Measurements from ENCODE around the gene ZEB2. TPM values are rescaled to one million over a fixed set of nuclear protein-coding genes. Genes with fewer than 3 reads are reported as not detected.

The ZEB2 gene
- total RNA-seq, 1 experiment from 2014 or later: 71.9 TPM

DNA sequence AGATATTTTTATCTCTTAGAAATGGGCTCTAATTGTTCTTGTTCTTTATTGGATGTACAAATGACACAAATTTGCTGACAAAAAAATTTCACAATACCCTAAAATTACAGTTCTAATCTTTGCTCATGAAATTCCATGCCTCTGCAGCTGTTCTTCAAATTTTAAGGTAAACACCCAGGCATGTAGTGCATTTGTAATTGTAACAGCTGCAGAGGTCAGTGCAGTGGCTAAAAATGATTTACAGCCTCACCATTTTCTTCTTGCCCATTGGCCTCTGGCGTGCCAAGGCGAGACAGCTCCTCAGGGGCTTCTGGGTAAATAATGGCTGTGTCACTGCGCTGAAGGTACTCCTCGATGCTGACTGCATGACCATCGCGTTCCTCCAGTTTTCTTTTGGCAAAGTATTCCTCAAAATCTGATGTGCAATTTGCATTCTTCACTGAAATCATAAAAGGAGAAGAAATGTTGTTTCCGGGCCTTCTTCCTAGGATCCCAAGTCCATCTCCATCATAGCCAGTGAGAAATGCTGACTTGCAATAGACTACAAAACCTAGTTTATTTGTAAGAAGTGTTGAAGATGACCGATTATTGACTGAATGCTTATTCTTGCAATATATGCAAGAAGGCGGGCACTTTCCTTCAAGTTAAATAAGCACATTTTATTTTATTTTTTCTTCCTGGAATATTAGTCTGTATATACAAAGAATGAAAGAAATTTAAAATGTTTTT is 115.2 kb downstream of the ZEB2 start:
- no peak for DNase-seq (ENCODE audit: low read depth, low spot score)
- in situ Hi-C loops (cut with HindIII; ENCODE audit: low pct_unique_long_range_greater_than_20kb, low sequenced_read_pairs): no loop called here

DNA sequence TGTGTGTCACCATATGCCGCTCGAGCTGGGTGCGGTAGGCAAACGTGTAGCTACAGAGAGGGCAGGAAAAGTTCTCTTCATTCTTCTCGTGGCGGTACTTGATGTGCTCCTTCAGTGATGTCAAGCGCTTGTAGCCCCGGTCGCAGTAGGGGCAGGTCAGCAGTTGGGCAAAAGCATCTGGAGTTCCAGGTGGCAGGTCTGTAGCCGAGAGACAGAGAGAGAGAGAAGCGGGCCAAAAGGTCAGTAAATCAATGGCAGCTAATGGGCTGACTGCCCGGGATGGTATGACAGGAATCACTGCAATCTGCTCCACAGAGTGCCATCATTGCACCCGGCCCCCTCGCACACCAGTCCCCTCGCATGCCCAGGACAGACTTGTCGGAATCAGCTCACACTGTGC is 116.0 kb downstream of the ZEB2 start:
- DNase-seq (ENCODE audit: low read depth, low spot score): no peak
- in situ Hi-C loops (cut with HindIII; ENCODE audit: low pct_unique_long_range_greater_than_20kb, low sequenced_read_pairs): no loop called here

DNA sequence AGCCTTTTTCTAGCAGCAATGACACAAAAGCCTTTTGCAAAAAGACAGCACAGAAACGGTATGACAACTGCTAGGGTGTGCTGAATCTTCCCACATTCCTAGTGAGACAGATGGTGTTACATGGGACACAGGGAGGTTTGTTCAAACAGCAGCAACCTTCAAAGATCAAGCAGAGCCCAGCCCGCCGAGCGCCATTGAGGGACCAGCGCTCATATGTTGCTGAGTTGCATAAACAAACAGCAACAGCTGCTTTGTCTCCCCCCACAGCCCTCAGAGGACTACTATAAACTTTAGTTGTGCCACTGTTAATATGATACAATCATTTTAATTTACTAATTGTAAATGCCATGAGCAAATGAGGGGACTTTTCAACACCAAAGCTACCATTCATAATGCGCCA is 117.7 kb downstream of the ZEB2 start:
- in situ Hi-C loops (cut with HindIII; ENCODE audit: low pct_unique_long_range_greater_than_20kb, low sequenced_read_pairs): no loop called here

DNA sequence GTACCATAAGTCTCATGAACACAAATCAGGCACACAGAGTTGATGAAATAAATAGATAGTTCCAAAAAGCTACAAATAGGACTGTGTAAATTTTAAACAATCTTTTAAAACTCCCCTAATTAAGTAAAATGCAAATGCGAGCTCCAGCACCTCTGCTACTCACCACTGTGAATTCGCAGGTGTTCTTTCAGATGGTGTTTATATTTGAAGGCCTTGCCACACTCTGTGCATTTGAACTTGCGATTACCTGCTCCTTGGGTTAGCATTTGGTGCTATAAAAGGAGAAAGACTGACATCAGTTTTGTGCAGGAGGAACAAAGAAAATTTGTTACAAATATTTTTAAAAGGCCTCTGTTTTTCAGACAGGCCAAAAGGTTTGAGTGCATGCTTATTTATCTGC is 118.9 kb downstream of the ZEB2 start:
- in situ Hi-C loops (cut with HindIII; ENCODE audit: low pct_unique_long_range_greater_than_20kb, low sequenced_read_pairs): no loop called here

More for the DNA sequence above, 117.7 kb downstream of the ZEB2 start:
- peak; percentile 13 for DNase-seq (ENCODE audit: low read depth, low spot score)

DNA sequence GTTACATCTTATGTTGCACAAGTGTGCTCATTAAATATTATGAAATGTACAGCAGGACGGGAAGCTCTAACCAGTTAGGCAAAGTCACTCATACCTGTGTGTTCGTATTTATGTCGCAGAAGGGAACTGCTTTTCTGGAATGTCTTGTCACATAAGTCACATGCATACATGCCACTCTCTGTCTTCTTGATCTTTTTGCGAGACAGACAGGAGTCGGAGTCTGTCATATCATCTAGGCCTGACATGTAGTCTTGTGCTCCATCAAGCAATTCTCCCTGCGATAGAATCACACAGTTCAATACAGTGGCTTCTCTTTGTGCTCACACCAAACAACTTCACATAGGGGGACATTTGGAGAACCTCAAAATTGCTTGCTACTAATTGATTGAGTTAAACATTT is 123.6 kb downstream of the ZEB2 start:
- in situ Hi-C loops (cut with HindIII; ENCODE audit: low pct_unique_long_range_greater_than_20kb, low sequenced_read_pairs): no loop called here
- no peak for DNase-seq (ENCODE audit: low read depth, low spot score)

More for the DNA sequence above, 118.9 kb downstream of the ZEB2 start:
- DNase-seq (ENCODE audit: low read depth, low spot score): no peak

DNA sequence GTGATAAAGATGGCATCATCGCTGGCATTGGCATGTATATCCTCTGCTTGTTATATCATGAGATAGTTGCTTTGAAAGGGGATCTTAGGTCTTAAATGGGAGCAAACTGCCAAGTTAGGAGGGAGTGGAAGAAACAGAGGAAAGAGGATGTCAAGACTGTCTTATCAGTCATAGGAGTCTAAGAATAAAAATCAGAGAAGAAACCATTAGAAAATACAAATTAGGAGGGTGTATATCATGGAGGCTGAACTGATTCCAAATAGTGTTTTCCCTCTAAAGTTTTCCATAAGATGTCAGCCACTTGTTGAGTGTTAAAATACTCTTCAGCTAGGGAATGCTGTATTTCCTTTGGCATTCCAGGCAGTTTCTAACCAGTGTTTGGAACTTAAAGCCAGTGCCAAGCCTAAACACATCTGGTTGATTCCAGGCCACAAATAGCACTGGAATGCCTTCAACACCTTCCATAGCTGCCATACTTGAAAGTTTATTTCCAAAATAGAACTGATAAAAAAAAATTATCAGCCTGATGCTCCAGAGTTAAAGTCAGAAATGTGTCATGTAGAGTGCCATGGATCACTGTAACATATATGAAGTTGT is 129.4 kb downstream of the ZEB2 start:
- in situ Hi-C loops (cut with HindIII; ENCODE audit: low pct_unique_long_range_greater_than_20kb, low sequenced_read_pairs): no loop called here
- DNase-seq (ENCODE audit: low read depth, low spot score): no peak

DNA sequence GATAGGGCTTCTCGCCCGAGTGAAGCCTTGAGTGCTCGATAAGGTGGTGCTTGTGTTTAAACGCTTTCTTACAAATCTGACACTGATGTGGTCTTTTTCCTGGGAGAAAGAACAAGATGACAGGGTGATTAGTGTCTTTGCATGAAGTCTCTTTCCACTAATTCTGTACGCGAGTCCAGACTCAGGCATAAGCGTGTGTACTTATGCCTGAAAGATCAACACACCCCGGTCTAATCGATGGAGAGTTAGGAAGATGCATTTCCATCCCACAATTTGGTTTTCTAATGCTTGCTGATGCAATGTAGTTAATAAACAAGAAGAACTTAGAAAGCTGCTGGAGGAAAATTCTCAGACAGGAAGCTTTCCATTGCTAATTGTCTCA is 130.0 kb downstream of the ZEB2 start:
- in situ Hi-C loops (cut with HindIII; ENCODE audit: low pct_unique_long_range_greater_than_20kb, low sequenced_read_pairs): no loop called here
- no peak for DNase-seq (ENCODE audit: low read depth, low spot score)

DNA sequence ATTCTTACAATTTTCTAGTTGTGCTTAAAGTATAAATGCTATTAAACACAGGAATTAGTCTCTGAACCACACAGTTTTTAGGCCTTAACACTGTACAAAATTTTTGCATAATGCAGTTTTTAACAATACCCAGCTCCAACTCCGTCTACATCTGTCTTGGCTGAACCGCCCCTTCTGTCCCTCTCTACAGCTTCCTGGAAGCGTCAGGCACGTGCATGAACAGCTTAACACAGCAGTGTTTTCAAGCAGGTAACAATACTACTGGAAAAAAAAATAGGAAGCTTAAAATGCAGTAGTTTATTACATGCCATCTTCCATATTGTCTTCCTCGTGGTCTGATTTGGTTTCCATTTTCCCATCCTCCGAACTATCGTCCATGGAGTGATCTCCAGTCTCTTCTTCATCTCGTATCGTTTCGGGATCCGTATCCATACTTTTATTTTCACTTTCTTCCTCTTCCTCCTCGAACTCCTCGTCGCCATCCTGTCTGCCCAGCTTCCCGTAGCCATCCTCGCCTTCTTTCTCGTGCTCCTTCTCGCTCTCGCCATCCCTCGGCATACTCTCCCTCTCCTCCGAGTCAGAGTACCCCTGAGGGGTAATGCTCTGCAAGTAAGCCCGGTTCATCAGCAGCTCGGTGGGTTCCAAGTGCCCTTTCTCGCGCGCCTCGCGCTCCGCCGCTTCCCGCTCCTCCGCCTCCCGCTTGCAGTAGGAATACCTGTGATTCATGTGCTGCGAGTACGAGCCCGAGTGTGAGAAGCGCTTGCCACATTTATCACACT is 130.6 kb downstream of the ZEB2 start:
- in situ Hi-C loops (cut with HindIII; ENCODE audit: low pct_unique_long_range_greater_than_20kb, low sequenced_read_pairs): no loop called here
- DNase-seq (ENCODE audit: low read depth, low spot score): no peak

DNA sequence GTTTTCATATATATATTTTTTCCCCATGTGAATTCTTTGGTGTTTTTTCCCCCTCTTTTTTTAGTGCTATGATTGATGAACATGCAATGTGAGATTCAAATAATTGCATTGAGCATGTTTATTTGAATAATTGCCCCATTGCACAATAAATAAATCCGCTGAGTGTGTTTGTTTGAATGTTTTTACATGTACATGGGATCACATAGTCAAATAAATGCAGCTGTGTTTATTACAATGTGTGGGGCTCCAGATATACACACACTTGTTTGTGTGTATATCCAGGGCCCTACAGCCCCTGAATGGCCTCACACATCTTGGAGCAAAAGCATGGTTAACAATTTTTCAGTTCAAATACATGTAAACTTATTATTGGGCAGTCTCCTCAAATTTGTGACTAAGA is 134.5 kb downstream of the ZEB2 start:
- in situ Hi-C loops (cut with HindIII; ENCODE audit: low pct_unique_long_range_greater_than_20kb, low sequenced_read_pairs): no loop called here
- no peak for DNase-seq (ENCODE audit: low read depth, low spot score)

DNA sequence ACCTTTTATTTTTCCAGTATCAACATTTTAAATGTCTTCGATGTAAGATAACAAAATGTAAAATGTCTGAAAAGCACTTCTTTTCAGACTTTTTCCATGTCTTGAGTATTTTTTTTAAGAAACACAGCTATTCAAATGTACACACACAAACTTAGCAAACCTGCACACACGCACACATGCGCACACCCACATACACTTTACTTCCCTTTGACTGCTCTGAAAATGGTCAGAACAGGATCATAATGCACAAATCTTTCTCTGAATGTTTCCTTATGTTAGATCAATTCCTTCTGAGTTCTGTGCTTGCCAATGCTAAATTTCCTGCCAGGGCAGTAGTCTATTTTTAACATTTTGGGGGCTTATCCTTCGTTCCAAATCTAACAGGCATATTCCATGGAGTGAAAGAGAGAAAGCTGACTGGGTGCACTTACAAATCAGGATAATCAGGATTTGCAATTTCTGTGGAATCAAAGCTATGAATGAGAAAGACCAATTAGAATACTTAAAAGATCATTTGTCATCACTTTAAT is 136.3 kb downstream of the ZEB2 start:
- in situ Hi-C loops (cut with HindIII; ENCODE audit: low pct_unique_long_range_greater_than_20kb, low sequenced_read_pairs): no loop called here
- DNase-seq (ENCODE audit: low read depth, low spot score): no peak

DNA sequence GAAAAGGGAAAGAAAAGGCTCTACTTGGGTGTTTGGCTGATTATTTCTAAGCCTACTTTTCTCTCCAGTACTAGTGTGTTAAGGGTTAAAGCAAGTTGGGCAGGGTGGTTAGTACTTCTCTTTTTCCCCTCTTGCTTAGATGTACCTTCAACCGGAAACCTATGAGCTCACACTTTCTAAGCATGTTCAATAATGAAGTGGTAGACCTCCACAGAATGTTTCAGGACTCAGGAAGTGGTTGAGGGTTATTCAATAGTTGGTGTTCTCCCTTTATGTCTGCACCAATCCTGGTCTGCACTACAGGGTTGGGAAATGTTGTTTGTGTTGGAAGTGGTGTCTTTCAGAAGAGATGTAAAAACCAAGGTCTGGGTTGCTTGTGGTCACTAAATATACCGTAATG is 137.1 kb downstream of the ZEB2 start:
- in situ Hi-C loops (cut with HindIII; ENCODE audit: low pct_unique_long_range_greater_than_20kb, low sequenced_read_pairs): no loop called here
- DNase-seq (ENCODE audit: low read depth, low spot score): no peak

DNA sequence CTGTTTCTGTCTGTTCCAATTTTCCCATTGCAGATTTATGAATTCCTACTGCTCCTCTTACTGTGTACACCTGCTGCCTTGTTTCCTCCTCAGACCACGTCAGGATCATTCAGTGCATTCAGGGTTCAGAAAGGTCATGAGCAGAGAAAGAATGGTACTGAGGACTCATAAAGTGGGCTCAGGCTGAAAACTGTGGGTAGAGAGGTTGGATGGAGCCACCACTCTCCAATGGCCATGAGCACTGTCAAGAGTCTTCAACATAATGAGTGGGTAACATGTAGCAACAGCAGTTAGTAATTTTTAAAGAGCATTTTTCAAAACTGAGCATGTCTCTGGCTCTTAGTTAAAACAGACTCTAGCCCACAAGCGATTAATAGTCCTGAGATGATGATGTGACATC is 138.2 kb downstream of the ZEB2 start:
- no peak for DNase-seq (ENCODE audit: low read depth, low spot score)
- in situ Hi-C loops (cut with HindIII; ENCODE audit: low pct_unique_long_range_greater_than_20kb, low sequenced_read_pairs): no loop called here

DNA sequence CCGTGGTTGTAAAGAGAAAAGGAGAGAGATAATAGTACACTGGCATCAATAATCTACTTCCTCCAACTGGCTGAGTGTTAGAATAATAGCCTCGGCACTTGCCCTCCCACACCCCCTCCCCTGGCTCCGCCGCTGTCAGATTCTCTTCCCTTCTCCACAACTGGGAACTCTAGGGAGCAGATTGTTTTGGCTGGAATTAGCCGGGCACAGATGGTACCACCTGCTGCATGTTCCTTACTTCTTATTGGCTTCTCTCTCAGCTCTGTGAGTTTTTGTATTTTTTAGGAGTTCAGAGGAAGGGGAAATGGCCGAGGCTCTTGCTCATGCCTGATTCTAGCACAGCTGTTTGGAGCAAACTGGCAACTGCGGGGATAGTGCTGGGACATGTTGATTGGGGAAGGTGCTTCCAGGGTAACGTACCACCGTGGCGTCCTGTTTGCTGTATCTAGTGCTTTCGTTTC is 140.0 kb downstream of the ZEB2 start:
- in situ Hi-C loops (cut with HindIII; ENCODE audit: low pct_unique_long_range_greater_than_20kb, low sequenced_read_pairs): no loop called here
- no peak for DNase-seq (ENCODE audit: low read depth, low spot score)

DNA sequence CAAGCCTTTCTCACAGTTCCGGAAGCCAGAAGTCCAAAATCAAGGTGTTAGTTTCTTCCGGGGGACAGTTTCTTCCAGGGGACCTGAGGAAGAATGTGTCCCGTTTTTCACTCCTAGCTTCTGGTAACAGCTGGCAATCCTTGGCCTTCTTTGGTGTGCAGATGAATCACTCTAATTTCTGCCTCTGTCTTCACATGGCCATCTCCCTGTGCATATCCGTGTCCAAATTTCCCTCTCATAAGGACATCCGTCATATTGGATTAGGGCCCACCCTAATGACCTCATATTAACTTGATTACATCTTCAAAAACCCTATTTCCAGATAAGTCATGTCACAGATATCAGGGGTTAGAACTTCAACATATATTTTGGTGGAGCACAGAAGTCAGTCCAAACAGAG is 141.4 kb downstream of the ZEB2 start:
- in situ Hi-C loops (cut with HindIII; ENCODE audit: low pct_unique_long_range_greater_than_20kb, low sequenced_read_pairs): no loop called here

DNA sequence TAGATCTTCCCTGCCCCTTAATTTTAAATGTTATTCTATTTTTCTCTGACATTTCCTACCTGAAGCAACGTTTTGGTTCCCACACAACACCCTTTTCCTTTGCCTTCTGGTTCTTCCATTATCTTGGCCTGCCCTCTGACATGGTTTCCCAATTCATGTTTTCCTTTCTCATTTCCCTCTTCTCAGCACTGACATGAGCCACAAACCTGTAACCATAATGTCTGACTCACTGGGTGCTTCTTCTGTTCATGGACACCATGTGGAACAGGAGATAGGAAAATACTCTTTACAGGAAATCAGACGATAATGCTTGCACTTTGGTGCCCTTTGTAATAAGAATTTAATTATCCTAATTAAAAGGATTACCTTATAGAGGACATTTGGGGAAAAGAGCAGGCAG is 142.0 kb downstream of the ZEB2 start:
- in situ Hi-C loops (cut with HindIII; ENCODE audit: low pct_unique_long_range_greater_than_20kb, low sequenced_read_pairs): no loop called here
- DNase-seq (ENCODE audit: low read depth, low spot score): no peak

More for the DNA sequence above, 141.4 kb downstream of the ZEB2 start:
- DNase-seq (ENCODE audit: low read depth, low spot score): no peak

DNA sequence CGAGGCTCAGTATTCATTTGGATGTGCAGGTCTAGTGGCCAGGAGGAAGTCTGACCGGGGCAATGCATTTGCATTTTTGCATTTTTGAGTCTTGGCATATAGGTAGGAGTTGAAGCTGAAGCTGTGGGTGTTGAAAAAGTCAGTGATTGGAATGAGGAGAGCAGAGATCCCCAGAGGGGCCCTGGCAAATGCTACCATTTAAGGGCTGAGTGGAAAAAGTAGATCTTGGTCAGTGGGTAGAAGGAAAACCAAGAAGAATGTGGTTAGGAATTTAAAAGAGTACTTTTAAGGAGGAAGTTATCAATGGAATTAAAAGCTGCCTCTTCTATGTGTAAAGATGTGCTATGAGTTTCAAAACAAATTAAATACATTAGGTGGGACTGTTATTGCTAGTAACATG is 143.0 kb downstream of the ZEB2 start:
- DNase-seq (ENCODE audit: low read depth, low spot score): no peak

DNA sequence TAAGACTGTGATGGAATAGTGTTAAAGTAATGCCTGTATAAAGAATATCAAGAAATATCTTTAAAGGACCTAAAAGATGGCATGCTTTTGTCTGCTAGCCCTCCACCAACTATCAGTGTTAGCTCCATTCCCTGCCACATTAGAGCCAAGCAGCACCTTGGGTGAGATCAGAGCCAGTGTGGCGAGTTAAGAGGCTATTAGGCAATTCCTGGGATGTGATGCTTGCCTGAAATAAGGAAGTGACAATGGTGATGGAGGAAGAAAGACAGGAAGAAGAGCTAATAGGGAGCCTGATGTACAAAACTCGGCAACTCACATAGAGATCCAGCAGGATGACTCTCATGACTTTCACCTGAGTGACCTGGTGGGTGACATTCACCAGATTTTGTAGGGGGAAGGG is 143.5 kb downstream of the ZEB2 start:
- in situ Hi-C loops (cut with HindIII; ENCODE audit: low pct_unique_long_range_greater_than_20kb, low sequenced_read_pairs): no loop called here
- no peak for DNase-seq (ENCODE audit: low read depth, low spot score)

More for the DNA sequence above, 143.0 kb downstream of the ZEB2 start:
- in situ Hi-C loops (cut with HindIII; ENCODE audit: low pct_unique_long_range_greater_than_20kb, low sequenced_read_pairs): no loop called here

DNA sequence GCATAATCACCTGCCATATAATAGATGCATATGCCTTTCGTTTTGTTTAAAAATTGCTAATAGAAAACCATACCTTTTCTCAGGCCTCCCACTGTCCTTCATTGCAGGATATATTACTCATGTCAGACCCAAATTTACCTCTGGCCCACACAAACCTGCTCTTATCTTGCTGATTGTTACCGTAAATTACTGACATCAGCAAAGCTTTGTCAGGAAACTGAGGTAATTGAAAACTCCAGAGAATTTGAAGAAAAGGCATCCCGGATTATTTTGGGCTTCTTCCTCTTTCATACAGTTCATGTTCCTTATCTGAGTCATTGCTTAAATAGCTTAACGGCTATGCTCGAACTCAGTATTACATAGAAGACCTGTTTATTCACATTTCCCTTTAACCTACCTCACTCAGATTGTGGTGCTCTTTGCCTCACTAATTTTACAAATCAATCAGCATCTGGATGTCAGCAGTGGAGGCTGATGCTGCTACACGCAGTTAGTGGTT is 145.7 kb downstream of the ZEB2 start:
- in situ Hi-C loops (cut with HindIII; ENCODE audit: low pct_unique_long_range_greater_than_20kb, low sequenced_read_pairs): no loop called here
- DNase-seq (ENCODE audit: low read depth, low spot score): no peak

All from SK-MEL-5 (cell line).